CD4-positive, alpha-beta T cell (primary cell): ENCODE data around the gene DDX59. TPM values are rescaled to one million over a fixed set of nuclear protein-coding genes. Genes with fewer than 3 reads are reported as not detected.

Experiments
- ATAC-seq: fragments of 200-7000 bp; cut with Tn5 transposase; one replicate; pipeline ENCODE4 v1.10.0; 2022; ENCODE audit warnings: mild to moderate bottlenecking; ENCODE audit not compliant: poor library complexity
- CTCF ChIA-PET: fragments of 350-600 bp; sonication (Branson Sonifier 250); formaldehyde crosslinking; loops from one replicate; lab custom pipeline; 2021; ENCODE audit warnings: antibody characterized with exemption, inconsistent platforms; lab: Charles Lee
- POLR2A ChIA-PET: fragments of 350-600 bp; sonication (Branson Sonifier 250); formaldehyde crosslinking; loops from one replicate; lab custom pipeline; 2021; ENCODE audit warnings: antibody characterized with exemption, inconsistent platforms; lab: Charles Lee
- DNase-seq, 14 experiments: peaks; one replicate each; pipeline ENCODE4 v3.0.0-alpha.2; 2013 to 2020; ENCODE audit warnings: mixed read lengths in 2 of 14
- H3K27ac ChIP-seq, 2 donors: one replicate each; pipeline versions ENCODE4 v1.5.1 to v1.7.0; 2013; ENCODE audit warnings: low read length in 2 of 2, low read depth in 1 of 2, mild to moderate bottlenecking in 1 of 2
- H3K27me3 ChIP-seq, 2 experiments: 1 replicate in 1 of 2; 2 replicates in 1 of 2; pipeline versions ENCODE4 v1.6.1 to v1.7.0; 2013; ENCODE audit warnings: low read length in 2 of 2, control low read depth in 1 of 2, mild to moderate bottlenecking in 1 of 2, moderate library complexity in 1 of 2; ENCODE audit not compliant: insufficient read depth in 2 of 2, control insufficient read depth in 1 of 2
- H3K36me3 ChIP-seq: one replicate; pipeline ENCODE4 v1.6.1; 2013; ENCODE audit warnings: low read length, control low read depth; ENCODE audit not compliant: insufficient read depth
- H3K4me1 ChIP-seq: one replicate; pipeline ENCODE4 v1.6.1; 2013; ENCODE audit warnings: low read length, control low read depth; ENCODE audit not compliant: insufficient read depth
- H3K4me3 ChIP-seq: one replicate; pipeline ENCODE4 v1.5.1; 2013; ENCODE audit warnings: mild to moderate bottlenecking, low read length, moderate library complexity
- H3K9me3 ChIP-seq, 2 experiments: 1 replicate in 1 of 2; 2 replicates in 1 of 2; pipeline versions ENCODE4 v1.6.1 to v1.7.0; 2013; ENCODE audit warnings: low read length in 2 of 2, mild to moderate bottlenecking in 2 of 2, control low read depth in 1 of 2, moderate library complexity in 1 of 2; ENCODE audit not compliant: control insufficient read depth in 1 of 2, insufficient read depth in 1 of 2
- H3K27ac Mint-ChIP-seq: one replicate; pipeline ENCODE4 v1.8.0; 2020; ENCODE audit warnings: mixed read lengths
- H3K27me3 Mint-ChIP-seq: one replicate; pipeline ENCODE4 v1.8.0; 2021; ENCODE audit warnings: mixed read lengths
- H3K36me3 Mint-ChIP-seq: one replicate; pipeline ENCODE4 v1.8.0; 2021; ENCODE audit warnings: low read depth, mixed read lengths
- H3K4me1 Mint-ChIP-seq: one replicate; pipeline ENCODE4 v1.8.0; 2021; ENCODE audit warnings: low read depth, mixed read lengths
- H3K4me3 Mint-ChIP-seq: one replicate; pipeline ENCODE4 v1.8.0; 2020; ENCODE audit warnings: mild to moderate bottlenecking, mixed read lengths
- H3K9me3 Mint-ChIP-seq: one replicate; pipeline ENCODE4 v1.8.0; 2020; ENCODE audit warnings: mixed read lengths
- CTCF ChIP-seq: fragments of 200-600 bp; IDR thresholded peaks from one replicate; pipeline ENCODE4 v1.8.0; 2022; ENCODE audit warnings: antibody characterized with exemption, mild to moderate bottlenecking
- intact Hi-C, 2 experiments: fragments of 100-400 bp; cut with DNase I in 1 of 2; cut with micrococcal nuclease in 1 of 2; formaldehyde crosslinking; loops; one replicate each; pipeline versions ENCODE4 v1.15.1 to v1.9.0; 2023 to 2025; cut with DNase I, micrococcal nuclease
- total RNA-seq, 174 experiments: library from RNA in 2 of 174; stranded (reverse) in 2 of 174; gene quantifications; one replicate each; pipeline ENCODE4 v1.2.3 and lab custom pipeline; 2021 to 2026

Gene DDX59
- total RNA-seq, 2 experiments from 2014 or later: 24.7 to 27.6 TPM

- H3K4me3 ChIP-seq: no peak overlapping the region
- no peak for TF ChIP-seq CTCF
- no peak overlapping the region for H3K27ac ChIP-seq
- Mint-ChIP-seq H3K36me3 (peaks cover 4% of the 10 kb centered on the region), H3K9me3 (no peaks in the 10 kb centered on the region), H3K4me3 (peak overlapping the region; percentile 56), H3K27me3 (no peaks in the 10 kb centered on the region), H3K4me1 (peaks cover 39% of the 10 kb centered on the region), H3K27ac (peak overlapping the region; percentile 59)
- ChIA-PET CTCF (interaction anchor here (0.6 to 1.2 kb wide), 3 partner anchors 45 to 119 kb away, joined by 3 to 5 read pairs (median 3); no protein-coding TSS in a partner anchor), POLR2A (no interaction called here)
- intact Hi-C loops: no loop called here
- peaks cover 27% of the 10 kb centered on the region for H3K4me1 ChIP-seq
- ATAC-seq: peak; percentile 5
- no peaks in the 10 kb centered on the region for H3K27me3 ChIP-seq
- DNase-seq: peak in 2 of 14 experiments; percentile 39 to 53
- no peaks in the 10 kb centered on the region for H3K9me3 ChIP-seq
- H3K36me3 ChIP-seq: no peaks in the 10 kb centered on the region
Observed at GRCh38 chr1:200625381-200625824, 44.3 kb downstream of the DDX59 start.

GRCh38 chr1:200624679-200625335 lies 44.9 kb downstream of the DDX59 start:
- Histone ChIP-seq H3K4me3 (no peak overlapping the region), H3K9me3 (no peaks in the 10 kb centered on the region), H3K36me3 (no peaks in the 10 kb centered on the region), H3K4me1 (peaks cover 31% of the 10 kb centered on the region), H3K27me3 (no peaks in the 10 kb centered on the region), H3K27ac (no peak overlapping the region)
- H3K4me1 Mint-ChIP-seq: peaks cover 44% of the 10 kb centered on the region
- intact Hi-C loops: loop anchor here in 1 of 2 experiments (5.0 kb wide), 1 partner anchor 402 kb away; no protein-coding TSS in a partner anchor
- no peaks in the 10 kb centered on the region for H3K27me3 Mint-ChIP-seq
- ATAC-seq (no peak), DNase-seq (no peak)
- peaks cover 4% of the 10 kb centered on the region for H3K36me3 Mint-ChIP-seq
- H3K27ac Mint-ChIP-seq: peak overlapping the region; percentile 59
- ChIA-PET CTCF (interaction anchor here (0.6 to 1.2 kb wide), 3 partner anchors 45 to 120 kb away, joined by 3 to 5 read pairs (median 3); no protein-coding TSS in a partner anchor), POLR2A (no interaction called here)
- no peaks in the 10 kb centered on the region for H3K9me3 Mint-ChIP-seq
- TF ChIP-seq CTCF: no peak
- H3K4me3 Mint-ChIP-seq: no peak overlapping the region

- CTCF ChIA-PET: interaction anchor here (1.7 kb wide), 1 partner anchor 183 kb away, joined by 4 read pairs; no protein-coding TSS in a partner anchor
Observed at GRCh38 chr1:200620273-200621131, 49.2 kb downstream of the DDX59 start, which contains the start of gene KIF14. Gene KIF14 (minus strand): TSS chr1:200620751. CDS start chr1:200618723, 2,028 bp downstream.

More at GRCh38 chr1:200620273-200621131, 49.2 kb downstream of the DDX59 start, which contains the start of gene KIF14:
- Mint-ChIP-seq H3K4me3 (peak within 1 kb of the TSS; percentile 98), H3K4me1 (peaks cover 31% of the 10 kb centered on the region), H3K36me3 (peaks cover 4% of the 10 kb centered on the region), H3K27me3 (no peaks in the 10 kb centered on the region), H3K9me3 (no peaks in the 10 kb centered on the region), H3K27ac (peak within 1 kb of the TSS; percentile 90)
- H3K4me1 ChIP-seq: peaks cover 19% of the 10 kb centered on the region
- no peaks in the 10 kb centered on the region for H3K9me3 ChIP-seq
- peak within 1 kb of the TSS; percentile 83 for H3K4me3 ChIP-seq
- TF ChIP-seq CTCF: no peak
- no peaks in the 10 kb centered on the region for H3K36me3 ChIP-seq
- DNase-seq: peak; percentile 78 to 95 (median 88)
- POLR2A ChIA-PET: interaction anchor here (4.4 kb wide), 1 partner anchor 49 kb away, joined by 35 read pairs; the partner anchor contains the start of gene DDX59
- H3K27me3 ChIP-seq: no peaks in the 10 kb centered on the region
- ATAC-seq: peak; percentile 95
- intact Hi-C loops: loop anchor here (1.0 to 5.0 kb wide), 4 partner anchors 48 to 407 kb away; partner anchors contain the start of genes CAMSAP2 (in 2 of the 2) and DDX59 (in 1 of the 2)
- peak within 1 kb of the TSS; percentile 23 to 52 for H3K27ac ChIP-seq
